ENCODE measurements around the gene ERCC5.

ERCC5 gene

GRCh38 chr13:102862624-102863210 lies 16.9 kb downstream of the ERCC5 start:
- no peak overlapping the region for H3K27ac ChIP-seq
- peaks cover 96% of the 10 kb centered on the region for H3K36me3 ChIP-seq
- TF ChIP-seq CTCF (IDR thresholded peaks at IDR 0.05; ENCODE audit: low read depth, low read length), result no peak
- H3K27me3 ChIP-seq (ENCODE audit: insufficient read depth, low read depth, severe bottlenecking), result no peaks in the 10 kb centered on the region
- H3K9me3 ChIP-seq (ENCODE audit: severe bottlenecking), result no peaks in the 10 kb centered on the region
- no peak overlapping the region for H3K4me3 ChIP-seq (ENCODE audit: low read depth, low read length)
- no peak for DNase-seq

- DNase-seq, result peak; percentile 37
- Histone ChIP-seq H3K27ac (no peak overlapping the region), H3K27me3 (ENCODE audit: insufficient read depth, low read depth, severe bottlenecking) (no peaks in the 10 kb centered on the region), H3K4me3 (ENCODE audit: low read depth, low read length) (no peak overlapping the region), H3K36me3 (peaks cover 94% of the 10 kb centered on the region), H3K9me3 (ENCODE audit: severe bottlenecking) (no peaks in the 10 kb centered on the region)
- no peak for TF ChIP-seq CTCF (IDR thresholded peaks at IDR 0.05; ENCODE audit: low read depth, low read length)
These were observed 17.8 kb downstream of the ERCC5 start for GRCh38 chr13:102863590-102863989.

- Histone ChIP-seq H3K9me3 (ENCODE audit: severe bottlenecking) (no peaks in the 10 kb centered on the region), H3K27me3 (ENCODE audit: insufficient read depth, low read depth, severe bottlenecking) (no peaks in the 10 kb centered on the region), H3K4me3 (ENCODE audit: low read depth, low read length) (no peak overlapping the region), H3K27ac (no peak overlapping the region), H3K36me3 (peaks cover 71% of the 10 kb centered on the region)
- TF ChIP-seq CTCF (IDR thresholded peaks at IDR 0.05; ENCODE audit: low read depth, low read length), result no peak
- no peak for DNase-seq
These were observed 22.6 kb downstream of the ERCC5 start for GRCh38 chr13:102868366-102868936.

GRCh38 chr13:102869948-102870676 lies 24.3 kb downstream of the ERCC5 start:
- no peak for TF ChIP-seq CTCF (IDR thresholded peaks at IDR 0.05; ENCODE audit: low read depth, low read length)
- DNase-seq, result no peak
- H3K4me3 ChIP-seq (ENCODE audit: low read depth, low read length), result no peak overlapping the region
- H3K9me3 ChIP-seq (ENCODE audit: severe bottlenecking), result no peaks in the 10 kb centered on the region
- peaks cover 70% of the 10 kb centered on the region for H3K36me3 ChIP-seq
- H3K27ac ChIP-seq, result no peak overlapping the region
- no peaks in the 10 kb centered on the region for H3K27me3 ChIP-seq (ENCODE audit: insufficient read depth, low read depth, severe bottlenecking)

- TF ChIP-seq CTCF (IDR thresholded peaks at IDR 0.05; ENCODE audit: low read depth, low read length), result peak; percentile 77
- Histone ChIP-seq H3K9me3 (ENCODE audit: severe bottlenecking) (no peaks in the 10 kb centered on the region), H3K27ac (no peak overlapping the region), H3K4me3 (ENCODE audit: low read depth, low read length) (no peak overlapping the region), H3K36me3 (peaks cover 70% of the 10 kb centered on the region), H3K27me3 (ENCODE audit: insufficient read depth, low read depth, severe bottlenecking) (no peaks in the 10 kb centered on the region)
- peak; percentile 87 for DNase-seq
These were observed 25.0 kb downstream of the ERCC5 start for GRCh38 chr13:102870677-102871415.

Measured in WERI-Rb-1 (cell line).